ENCODE results near the gene ANHX. TPM values are rescaled to one million over a fixed set of nuclear protein-coding genes. Genes with fewer than 3 reads are reported as not detected.

ANHX gene
- total and polyA plus RNA-seq, 2 of the 8 experiments (the other 6 are each of a cell fraction or from before 2014, with no cell fraction given): not detected

DNA sequence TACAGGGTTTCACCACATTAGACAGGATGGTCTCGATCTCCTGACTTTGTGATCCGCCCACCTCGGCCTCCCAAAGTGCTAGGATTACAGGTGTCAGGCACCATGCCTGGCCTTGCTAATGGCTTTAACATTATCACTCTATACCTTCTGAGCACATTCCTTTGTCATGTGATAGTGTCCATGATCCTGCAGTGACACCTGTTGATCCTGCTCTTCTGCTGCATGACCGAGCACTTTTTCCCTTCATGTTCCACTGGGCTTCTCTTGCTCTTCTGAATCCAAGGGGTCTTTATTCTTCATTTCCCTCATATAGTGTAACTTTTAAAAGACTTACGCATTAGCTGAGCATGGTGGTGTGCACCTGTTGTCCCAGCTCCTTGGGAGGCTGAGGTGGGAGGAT is 42.8 kb downstream of the ANHX start:
- no peak overlapping the region for H2BK5ac ChIP-seq (ENCODE audit: low read depth, low read length)
- H3K27me3 ChIP-seq (replicated peaks in 1 of 4; ENCODE audit: control insufficient read depth in 3 of 4, extremely low read depth in 1 of 4, insufficient read depth in 3 of 4, low read length in 3 of 4): no peaks in the 10 kb centered on the region
- DNase-seq (ENCODE audit: low read depth in 1 of 2, low spot score in 2 of 2): no peak
- H3K27ac ChIP-seq (ENCODE audit: low read depth, low read length): no peak overlapping the region
- no peak overlapping the region for H3K14ac ChIP-seq (ENCODE audit: insufficient read length)
- peaks cover 71 to 77% of the 10 kb centered on the region in 2 experiments for H3K9me3 ChIP-seq (ENCODE audit: insufficient read depth in 2 of 2, low read depth in 1 of 2, low read length in 1 of 2)
- no peak overlapping the region for H3K56ac ChIP-seq (replicated peaks; ENCODE audit: insufficient read length, low read depth, low read length)
- H3K4me3 ChIP-seq (ENCODE audit: extremely low read depth in 1 of 4, insufficient read depth in 2 of 4, low read depth in 3 of 4, low read length in 4 of 4): no peak overlapping the region
- no peaks in the 10 kb centered on the region for H3K79me1 ChIP-seq (ENCODE audit: low read depth, low read length)
- H3K23ac ChIP-seq (ENCODE audit: insufficient read length): no peak overlapping the region
- H2AFZ ChIP-seq (ENCODE audit: low read length): no peak overlapping the region
- peaks cover 37 to 89% (median 74%) of the 10 kb centered on the region in 4 experiments for H3K36me3 ChIP-seq (ENCODE audit: control insufficient read depth in 2 of 4, insufficient read depth in 4 of 4, low read length in 3 of 4)
- ChIA-PET CTCF (ENCODE audit: partially characterized antibody) (no interaction called here), POLR2A (ENCODE audit: partially characterized antibody) (interaction anchor here (1.9 kb wide), 1 partner anchor 11 kb away, joined by 5 read pairs; the partner anchor contains the start of gene ZNF268)
- no peak overlapping the region for H3K4me2 ChIP-seq (ENCODE audit: insufficient read depth in 1 of 2, low read depth in 2 of 2, low read length in 2 of 2)
- H3K4me1 ChIP-seq (replicated peaks in 1 of 4; ENCODE audit: control insufficient read depth in 3 of 4, insufficient read depth in 4 of 4, low read length in 3 of 4): no peaks in the 10 kb centered on the region
- no peak overlapping the region for H4K91ac ChIP-seq (replicated peaks; ENCODE audit: insufficient read length, low read length)
- H3K79me2 ChIP-seq (ENCODE audit: control insufficient read depth in 1 of 2, insufficient read depth in 2 of 2, low read length in 2 of 2): no peaks in the 10 kb centered on the region
- H2BK20ac ChIP-seq (ENCODE audit: low read length): no peak overlapping the region
- no peak overlapping the region for H2BK15ac ChIP-seq (ENCODE audit: low read length)
- no peak overlapping the region for H3K18ac ChIP-seq (ENCODE audit: extremely low read depth, low read length)
- no peak overlapping the region for H2AK5ac ChIP-seq (ENCODE audit: low read depth, low read length)
- no peak overlapping the region for H4K8ac ChIP-seq (ENCODE audit: extremely low read depth, insufficient read depth, low read length)
- no peak for FAIRE-seq
- H2BK12ac ChIP-seq (ENCODE audit: low read depth, low read length): no peak overlapping the region
- no peaks in the 10 kb centered on the region for H4K20me1 ChIP-seq (replicated peaks in 1 of 2; ENCODE audit: control insufficient read depth in 1 of 2, insufficient read depth in 2 of 2, low read length in 2 of 2)
- TF ChIP-seq TBP (IDR thresholded peaks at IDR 0.05; ENCODE audit: low read depth, low read length) (no peak), RBBP5 (IDR thresholded peaks at IDR 0.05; ENCODE audit: borderline replicate concordance, low read depth, low read length) (no peak), SP1 (IDR thresholded peaks at IDR 0.05; ENCODE audit: low read depth, low read length) (no peak), JUN (IDR thresholded peaks at IDR 0.05; ENCODE audit: low read depth, low read length) (no peak), CEBPB (IDR thresholded peaks at IDR 0.05; ENCODE audit: low read depth, low read length) (no peak)
- no peak overlapping the region for H3K4ac ChIP-seq (replicated peaks; ENCODE audit: insufficient read length, low read depth, low read length)
- H2BK120ac ChIP-seq (replicated peaks; ENCODE audit: low read depth, low read length): no peak overlapping the region
- H3K23me2 ChIP-seq (ENCODE audit: low read depth, low read length): no peaks in the 10 kb centered on the region
- no peak overlapping the region for H4K5ac ChIP-seq (ENCODE audit: insufficient read length, low read depth, low read length)
- 90% methylated on average over 5 of the region's 5 CpGs; no CpG with 5 or more reads in 1 of the 2 experiments for WGBS, 2 experiments (ENCODE audit: extremely low coverage in 1 of 2, insufficient coverage in 1 of 2, insufficient read length in 1 of 2, insufficient replicate concordance in 2 of 2, low coverage in 1 of 2, low lambda C conversion rate in 2 of 2, missing lambda C conversion rate in 1 of 2)
- no peak overlapping the region for H3K9ac ChIP-seq (replicated peaks in 1 of 4; ENCODE audit: extremely low read depth in 1 of 4, low read depth in 3 of 4, low read length in 3 of 4)

All from H1 (cell line).